ENCODE results near the gene KDF1. TPM values are rescaled to one million over a fixed set of nuclear protein-coding genes. Genes with fewer than 3 reads are reported as not detected.

The KDF1 gene
- total and polyA plus RNA-seq, 2 of the 13 experiments (the other 11 are each of a cell fraction or from before 2014, with no cell fraction given): 1.9 to 4.9 TPM

DNA sequence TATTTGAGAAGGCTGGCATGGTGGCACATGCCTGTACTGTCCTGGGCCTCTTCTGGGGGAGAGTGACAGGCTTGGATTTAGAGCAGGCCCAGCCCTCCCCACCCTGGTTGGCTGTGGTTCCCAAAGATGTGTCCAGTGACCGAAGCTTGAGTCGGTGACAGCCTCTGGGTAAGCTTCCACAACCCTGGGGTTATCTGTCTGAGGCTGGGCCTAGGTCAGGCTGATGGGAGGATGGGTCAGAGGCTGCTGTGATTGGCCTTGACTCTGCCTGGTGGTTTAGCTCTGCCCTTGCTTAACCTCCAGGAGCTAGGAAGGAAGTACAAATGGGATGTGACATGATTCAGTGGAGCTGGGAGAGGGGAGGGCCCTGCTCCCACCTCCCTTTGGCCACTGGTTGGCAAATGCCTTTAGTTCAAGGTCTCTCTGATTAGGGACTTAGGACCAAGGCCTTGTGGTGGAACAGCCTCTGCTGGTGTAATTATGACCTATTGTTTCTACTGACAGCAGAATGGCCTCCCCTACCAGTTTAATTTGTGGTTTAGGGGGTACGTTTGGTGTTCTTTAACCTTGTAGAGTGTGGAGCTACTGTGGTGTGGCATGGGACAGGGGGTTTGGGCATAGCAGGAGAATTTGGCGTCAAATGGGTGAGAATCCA is 22.1 kb downstream of the KDF1 start (continued):
- peak; percentile 63 for TF ChIP-seq ELF1 (CRISPR knock-in tag; IDR thresholded peaks at IDR 0.05)
- TF ChIP-seq TCF12 (IDR thresholded peaks at IDR 0.05): no peak
- peak; percentile 76; the same call in 1 of the 2 replicates for TF ChIP-seq TCF12 (CRISPR knock-in tag; IDR thresholded peaks at IDR 0.05)
- TF ChIP-seq ATAD3A (CRISPR knock-in tag; IDR thresholded peaks at IDR 0.05): no peak
- TF ChIP-seq NCOR1 (IDR thresholded peaks at IDR 0.05; ENCODE audit: borderline replicate concordance, low read length): peak; percentile 92
- 0 out of 2 replicates have a peak, but pooled peaks have one; percentile 71 for TF ChIP-seq ZNF547 (CRISPR knock-in tag; IDR thresholded peaks at IDR 0.05)
- TF ChIP-seq, protein P1, sequence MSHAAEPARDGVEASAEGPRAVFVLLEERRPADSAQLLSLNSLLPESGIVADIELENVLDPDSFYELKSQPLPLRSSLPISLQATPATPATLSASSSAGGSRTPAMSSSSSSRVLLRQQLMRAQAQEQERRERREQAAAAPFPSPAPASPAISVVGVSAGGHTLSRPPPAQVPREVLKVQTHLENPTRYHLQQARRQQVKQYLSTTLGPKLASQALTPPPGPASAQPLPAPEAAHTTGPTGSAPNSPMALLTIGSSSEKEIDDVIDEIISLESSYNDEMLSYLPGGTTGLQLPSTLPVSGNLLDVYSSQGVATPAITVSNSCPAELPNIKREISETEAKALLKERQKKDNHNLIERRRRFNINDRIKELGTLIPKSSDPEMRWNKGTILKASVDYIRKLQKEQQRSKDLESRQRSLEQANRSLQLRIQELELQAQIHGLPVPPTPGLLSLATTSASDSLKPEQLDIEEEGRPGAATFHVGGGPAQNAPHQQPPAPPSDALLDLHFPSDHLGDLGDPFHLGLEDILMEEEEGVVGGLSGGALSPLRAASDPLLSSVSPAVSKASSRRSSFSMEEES (CRISPR knock-in tag; IDR thresholded peaks at IDR 0.05): no peak
- TF ChIP-seq, protein P2, sequence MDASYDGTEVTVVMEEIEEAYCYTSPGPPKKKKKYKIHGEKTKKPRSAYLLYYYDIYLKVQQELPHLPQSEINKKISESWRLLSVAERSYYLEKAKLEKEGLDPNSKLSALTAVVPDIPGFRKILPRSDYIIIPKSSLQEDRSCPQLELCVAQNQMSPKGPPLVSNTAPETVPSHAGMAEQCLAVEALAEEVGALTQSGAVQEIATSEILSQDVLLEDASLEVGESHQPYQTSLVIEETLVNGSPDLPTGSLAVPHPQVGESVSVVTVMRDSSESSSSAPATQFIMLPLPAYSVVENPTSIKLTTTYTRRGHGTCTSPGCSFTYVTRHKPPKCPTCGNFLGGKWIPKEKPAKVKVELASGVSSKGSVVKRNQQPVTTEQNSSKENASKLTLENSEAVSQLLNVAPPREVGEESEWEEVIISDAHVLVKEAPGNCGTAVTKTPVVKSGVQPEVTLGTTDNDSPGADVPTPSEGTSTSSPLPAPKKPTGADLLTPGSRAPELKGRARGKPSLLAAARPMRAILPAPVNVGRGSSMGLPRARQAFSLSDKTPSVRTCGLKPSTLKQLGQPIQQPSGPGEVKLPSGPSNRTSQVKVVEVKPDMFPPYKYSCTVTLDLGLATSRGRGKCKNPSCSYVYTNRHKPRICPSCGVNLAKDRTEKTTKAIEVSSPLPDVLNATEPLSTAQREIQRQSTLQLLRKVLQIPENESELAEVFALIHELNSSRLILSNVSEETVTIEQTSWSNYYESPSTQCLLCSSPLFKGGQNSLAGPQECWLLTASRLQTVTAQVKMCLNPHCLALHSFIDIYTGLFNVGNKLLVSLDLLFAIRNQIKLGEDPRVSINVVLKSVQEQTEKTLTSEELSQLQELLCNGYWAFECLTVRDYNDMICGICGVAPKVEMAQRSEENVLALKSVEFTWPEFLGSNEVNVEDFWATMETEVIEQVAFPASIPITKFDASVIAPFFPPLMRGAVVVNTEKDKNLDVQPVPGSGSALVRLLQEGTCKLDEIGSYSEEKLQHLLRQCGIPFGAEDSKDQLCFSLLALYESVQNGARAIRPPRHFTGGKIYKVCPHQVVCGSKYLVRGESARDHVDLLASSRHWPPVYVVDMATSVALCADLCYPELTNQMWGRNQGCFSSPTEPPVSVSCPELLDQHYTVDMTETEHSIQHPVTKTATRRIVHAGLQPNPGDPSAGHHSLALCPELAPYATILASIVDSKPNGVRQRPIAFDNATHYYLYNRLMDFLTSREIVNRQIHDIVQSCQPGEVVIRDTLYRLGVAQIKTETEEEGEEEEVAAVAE (CRISPR knock-in tag; IDR thresholded peaks at IDR 0.05; ENCODE audit: borderline replicate concordance): no peak
- no peak for TF ChIP-seq ATM (IDR thresholded peaks at IDR 0.05; ENCODE audit: borderline replicate concordance)
- TF ChIP-seq, protein P3, sequence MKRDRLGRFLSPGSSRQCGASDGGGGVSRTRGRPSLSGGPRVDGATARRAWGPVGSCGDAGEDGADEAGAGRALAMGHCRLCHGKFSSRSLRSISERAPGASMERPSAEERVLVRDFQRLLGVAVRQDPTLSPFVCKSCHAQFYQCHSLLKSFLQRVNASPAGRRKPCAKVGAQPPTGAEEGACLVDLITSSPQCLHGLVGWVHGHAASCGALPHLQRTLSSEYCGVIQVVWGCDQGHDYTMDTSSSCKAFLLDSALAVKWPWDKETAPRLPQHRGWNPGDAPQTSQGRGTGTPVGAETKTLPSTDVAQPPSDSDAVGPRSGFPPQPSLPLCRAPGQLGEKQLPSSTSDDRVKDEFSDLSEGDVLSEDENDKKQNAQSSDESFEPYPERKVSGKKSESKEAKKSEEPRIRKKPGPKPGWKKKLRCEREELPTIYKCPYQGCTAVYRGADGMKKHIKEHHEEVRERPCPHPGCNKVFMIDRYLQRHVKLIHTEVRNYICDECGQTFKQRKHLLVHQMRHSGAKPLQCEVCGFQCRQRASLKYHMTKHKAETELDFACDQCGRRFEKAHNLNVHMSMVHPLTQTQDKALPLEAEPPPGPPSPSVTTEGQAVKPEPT (CRISPR knock-in tag; IDR thresholded peaks at IDR 0.05; ENCODE audit: low read depth): no peak
- no peak for TF ChIP-seq ZNF138 (CRISPR knock-in tag; IDR thresholded peaks at IDR 0.05; ENCODE audit: low read depth)
- peak; percentile 44 for TF ChIP-seq NFYB (CRISPR knock-in tag; IDR thresholded peaks at IDR 0.05)
- TF ChIP-seq, protein P4, sequence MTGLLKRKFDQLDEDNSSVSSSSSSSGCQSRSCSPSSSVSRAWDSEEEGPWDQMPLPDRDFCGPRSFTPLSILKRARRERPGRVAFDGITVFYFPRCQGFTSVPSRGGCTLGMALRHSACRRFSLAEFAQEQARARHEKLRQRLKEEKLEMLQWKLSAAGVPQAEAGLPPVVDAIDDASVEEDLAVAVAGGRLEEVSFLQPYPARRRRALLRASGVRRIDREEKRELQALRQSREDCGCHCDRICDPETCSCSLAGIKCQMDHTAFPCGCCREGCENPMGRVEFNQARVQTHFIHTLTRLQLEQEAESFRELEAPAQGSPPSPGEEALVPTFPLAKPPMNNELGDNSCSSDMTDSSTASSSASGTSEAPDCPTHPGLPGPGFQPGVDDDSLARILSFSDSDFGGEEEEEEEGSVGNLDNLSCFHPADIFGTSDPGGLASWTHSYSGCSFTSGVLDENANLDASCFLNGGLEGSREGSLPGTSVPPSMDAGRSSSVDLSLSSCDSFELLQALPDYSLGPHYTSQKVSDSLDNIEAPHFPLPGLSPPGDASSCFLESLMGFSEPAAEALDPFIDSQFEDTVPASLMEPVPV (CRISPR knock-in tag; IDR thresholded peaks at IDR 0.05): peak; percentile 87
- TF ChIP-seq, protein P5, sequence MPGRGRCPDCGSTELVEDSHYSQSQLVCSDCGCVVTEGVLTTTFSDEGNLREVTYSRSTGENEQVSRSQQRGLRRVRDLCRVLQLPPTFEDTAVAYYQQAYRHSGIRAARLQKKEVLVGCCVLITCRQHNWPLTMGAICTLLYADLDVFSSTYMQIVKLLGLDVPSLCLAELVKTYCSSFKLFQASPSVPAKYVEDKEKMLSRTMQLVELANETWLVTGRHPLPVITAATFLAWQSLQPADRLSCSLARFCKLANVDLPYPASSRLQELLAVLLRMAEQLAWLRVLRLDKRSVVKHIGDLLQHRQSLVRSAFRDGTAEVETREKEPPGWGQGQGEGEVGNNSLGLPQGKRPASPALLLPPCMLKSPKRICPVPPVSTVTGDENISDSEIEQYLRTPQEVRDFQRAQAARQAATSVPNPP (CRISPR knock-in tag; IDR thresholded peaks at IDR 0.05): peak; percentile 80; the same call in 1 of the 2 replicates
